Upper lobe of left lung (tissue), 4 donors: Measurements from ENCODE around the gene LRP1-AS.

ENCODE experiments used
- CTCF ChIP-seq, 6 experiments: fragments of 450-650 bp in 4 of 6; fragments of 200-600 bp in 2 of 6; sonication (generic) in 2 of 6; IDR thresholded peaks; one replicate each; pipeline ENCODE4 v1.5.1; 2016 to 2019; ENCODE audit warnings: antibody characterized with exemption in 6 of 6
- POLR2A ChIP-seq, 4 donors: fragments of 450-650 bp; IDR thresholded peaks; one replicate each; pipeline ENCODE4 v1.5.1; 2016 to 2017; ENCODE audit warnings: antibody characterized with exemption in 4 of 4, mild to moderate bottlenecking in 2 of 4

- no peak for TF ChIP-seq CTCF (IDR thresholded peaks at IDR 0.05)
- no peak for TF ChIP-seq POLR2A (IDR thresholded peaks at IDR 0.05)
These were observed 13.5 kb downstream of the LRP1-AS start for GRCh38 chr12:57133916-57134315.
